Hepatocyte (in vitro differentiated cells): ENCODE data around the gene SCAPER. TPM values are rescaled to one million over a fixed set of nuclear protein-coding genes. Genes with fewer than 3 reads are reported as not detected.

Experiments used
- DNase-seq: peaks from one replicate; pipeline ENCODE4 v3.0.0-alpha.2; 2016; ENCODE audit warnings: low spot score
- H2AFZ ChIP-seq: fragments of 200-600 bp; sonication (generic); 2 replicates; pipeline ENCODE4 v1.6.0; 2016; ENCODE audit warnings: antibody characterized with exemption, mild to moderate bottlenecking
- H3K27ac ChIP-seq: fragments of 200-600 bp; sonication (generic); 2 replicates; pipeline ENCODE4 v1.5.1; 2016; ENCODE audit warnings: mild to moderate bottlenecking
- H3K27me3 ChIP-seq: fragments of 200-600 bp; sonication (generic); 2 replicates; pipeline ENCODE4 v1.6.1; 2016
- H3K36me3 ChIP-seq: fragments of 200-600 bp; sonication (generic); replicated peaks from 2 replicates; pipeline ENCODE4 v1.5.1; 2016; ENCODE audit warnings: low read depth; ENCODE audit not compliant: insufficient read depth
- H3K4me1 ChIP-seq: fragments of 200-600 bp; sonication (generic); 2 replicates; pipeline ENCODE4 v1.5.1; 2016; ENCODE audit warnings: mild to moderate bottlenecking, moderate library complexity; ENCODE audit not compliant: insufficient read depth
- H3K4me2 ChIP-seq: fragments of 200-600 bp; sonication (generic); 2 replicates; pipeline ENCODE4 v1.6.0; 2016
- H3K4me3 ChIP-seq: fragments of 200-600 bp; sonication (generic); 2 replicates; pipeline ENCODE4 v1.5.1; 2016; ENCODE audit warnings: mild to moderate bottlenecking
- H3K79me2 ChIP-seq: fragments of 200-600 bp; sonication (generic); 2 replicates; pipeline ENCODE4 v1.6.0; 2017; ENCODE audit warnings: mild to moderate bottlenecking
- H3K9me2 ChIP-seq: fragments of 200-600 bp; sonication (generic); replicated peaks from 2 replicates; pipeline ENCODE4 v1.6.0; 2017; ENCODE audit warnings: mild to moderate bottlenecking; ENCODE audit not compliant: insufficient read depth
- H3K9me3 ChIP-seq: fragments of 200-600 bp; sonication (generic); 2 replicates; pipeline ENCODE4 v1.5.1; 2016; ENCODE audit warnings: low read depth, mild to moderate bottlenecking
- H4K20me1 ChIP-seq: fragments of 200-600 bp; sonication (generic); 2 replicates; pipeline ENCODE4 v1.6.0; 2016; ENCODE audit warnings: mild to moderate bottlenecking; ENCODE audit not compliant: insufficient read depth, poor library complexity, severe bottlenecking
- CTCF ChIP-seq: fragments of 200-600 bp; sonication (generic); IDR thresholded peaks from 2 replicates; pipeline ENCODE4 v1.5.1; 2016; ENCODE audit warnings: antibody characterized with exemption, mild to moderate bottlenecking; ENCODE audit not compliant: poor library complexity
- EZH2 ChIP-seq: fragments of 200-600 bp; sonication (generic); IDR thresholded peaks from 2 replicates; pipeline ENCODE4 v1.6.1; 2016; ENCODE audit warnings: antibody characterized with exemption, mild to moderate bottlenecking, borderline replicate concordance
- EZH2phosphoT487 ChIP-seq: fragments of 200-600 bp; sonication (generic); IDR thresholded peaks from one replicate; pipeline ENCODE4 v1.6.1; 2018; ENCODE audit warnings: antibody characterized with exemption, mild to moderate bottlenecking, low read depth, moderate library complexity; ENCODE audit not compliant: unreplicated experiment, severe bottlenecking
- WGBS: methylation state at CpG from one replicate; pipeline ENCODE4 v1.1.6; 2016; ENCODE audit warnings: low lambda C conversion rate; ENCODE audit errors: missing lambda C conversion rate; 5-methylcytosine and 5-hydroxymethylcytosine counted together
- polyA plus RNA-seq: library from polyadenylated mRNA; unstranded; fragments of >200 nt; fragmentation: Nextera tagmentation; extraction: Ambion mirVana; gene quantifications from 2 replicates; pipeline ENCODE4 v1.2.1, GENCODE V29; 2016
- total RNA-seq: library from RNA; depleted of rRNA; stranded (reverse); fragments of >200 nt; gene quantifications from 2 replicates; pipeline ENCODE4 v1.2.3, GENCODE V29; 2014

The SCAPER gene
- total and polyA plus RNA-seq, 2 experiments from 2014 or later, result 20.8 to 27.4 TPM

DNA sequence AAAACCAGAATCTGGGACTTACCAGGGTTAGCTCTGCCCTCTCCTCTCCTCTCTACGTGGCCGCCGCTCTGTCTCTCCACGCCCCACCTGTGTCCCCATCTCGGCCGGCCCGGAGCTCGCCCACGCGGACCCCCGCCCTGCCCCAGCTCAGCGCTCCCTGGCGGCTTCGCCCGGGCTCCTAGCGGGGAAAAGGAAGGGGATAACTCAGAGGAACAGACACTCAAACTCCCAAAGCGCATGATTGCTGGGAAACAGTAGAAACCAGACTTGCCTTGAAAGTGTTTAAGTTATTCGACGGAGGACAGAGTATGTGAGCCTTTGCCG is 563.1 kb downstream of the SCAPER start:
- peaks cover 11% of the 10 kb centered on the region for H4K20me1 ChIP-seq
- TF ChIP-seq EZH2, result peak; percentile 94
- no peak for TF ChIP-seq CTCF
- TF ChIP-seq EZH2phosphoT487, result peak; percentile 85
- H3K27ac ChIP-seq, result peak overlapping the region; percentile 92
- WGBS, result 9% methylated on average over 13 of the region's 20 CpGs
- H3K4me2 ChIP-seq, result peak overlapping the region; percentile 97
- peaks cover 54% of the 10 kb centered on the region for H3K4me1 ChIP-seq
- no peaks in the 10 kb centered on the region for H3K36me3 ChIP-seq
- H3K4me3 ChIP-seq, result no peak overlapping the region
- no peaks in the 10 kb centered on the region for H3K9me3 ChIP-seq
- H3K27me3 ChIP-seq, result peaks cover 99% of the 10 kb centered on the region
- H3K9me2 ChIP-seq, result no peaks in the 10 kb centered on the region
- H2AFZ ChIP-seq, result no peak overlapping the region
- no peak for DNase-seq
- peaks cover 36% of the 10 kb centered on the region for H3K79me2 ChIP-seq

DNA sequence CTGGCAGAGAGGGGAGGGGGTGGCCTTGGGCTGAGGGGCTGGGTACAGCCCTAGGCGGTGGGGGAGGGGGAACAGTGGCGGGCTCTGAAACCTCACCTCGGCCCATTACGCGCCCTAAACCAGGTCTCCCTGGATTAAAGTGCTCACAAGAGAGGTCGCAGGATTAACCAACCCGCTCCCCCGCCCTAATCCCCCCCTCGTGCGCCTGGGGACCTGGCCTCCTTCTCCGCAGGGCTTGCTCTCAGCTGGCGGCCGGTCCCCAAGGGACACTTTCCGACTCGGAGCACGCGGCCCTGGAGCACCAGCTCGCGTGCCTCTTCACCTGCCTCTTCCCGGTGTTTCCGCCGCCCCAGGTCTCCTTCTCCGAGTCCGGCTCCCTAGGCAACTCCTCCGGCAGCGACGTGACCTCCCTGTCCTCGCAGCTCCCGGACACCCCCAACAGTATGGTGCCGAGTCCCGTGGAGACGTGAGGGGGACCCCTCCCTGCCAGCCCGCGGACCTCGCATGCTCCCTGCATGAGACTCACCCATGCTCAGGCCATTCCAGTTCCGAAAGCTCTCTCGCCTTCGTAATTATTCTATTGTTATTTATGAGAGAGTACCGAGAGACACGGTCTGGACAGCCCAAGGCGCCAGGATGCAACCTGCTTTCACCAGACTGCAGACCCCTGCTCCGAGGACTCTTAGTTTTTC is 563.6 kb downstream of the SCAPER start:
- Histone ChIP-seq H3K27ac (peak overlapping the region; percentile 92), H3K4me2 (peak overlapping the region; percentile 97), H3K27me3 (peaks cover 99% of the 10 kb centered on the region), H4K20me1 (peaks cover 11% of the 10 kb centered on the region), H3K4me3 (no peak overlapping the region), H3K9me2 (no peaks in the 10 kb centered on the region), H2AFZ (no peak overlapping the region), H3K36me3 (no peaks in the 10 kb centered on the region), H3K9me3 (no peaks in the 10 kb centered on the region), H3K79me2 (peaks cover 36% of the 10 kb centered on the region), H3K4me1 (peaks cover 49% of the 10 kb centered on the region)
- WGBS, result 21% methylated on average over 26 of the region's 42 CpGs
- TF ChIP-seq CTCF (no peak), EZH2 (peak; percentile 93), EZH2phosphoT487 (no peak)
- DNase-seq, result no peak

DNA sequence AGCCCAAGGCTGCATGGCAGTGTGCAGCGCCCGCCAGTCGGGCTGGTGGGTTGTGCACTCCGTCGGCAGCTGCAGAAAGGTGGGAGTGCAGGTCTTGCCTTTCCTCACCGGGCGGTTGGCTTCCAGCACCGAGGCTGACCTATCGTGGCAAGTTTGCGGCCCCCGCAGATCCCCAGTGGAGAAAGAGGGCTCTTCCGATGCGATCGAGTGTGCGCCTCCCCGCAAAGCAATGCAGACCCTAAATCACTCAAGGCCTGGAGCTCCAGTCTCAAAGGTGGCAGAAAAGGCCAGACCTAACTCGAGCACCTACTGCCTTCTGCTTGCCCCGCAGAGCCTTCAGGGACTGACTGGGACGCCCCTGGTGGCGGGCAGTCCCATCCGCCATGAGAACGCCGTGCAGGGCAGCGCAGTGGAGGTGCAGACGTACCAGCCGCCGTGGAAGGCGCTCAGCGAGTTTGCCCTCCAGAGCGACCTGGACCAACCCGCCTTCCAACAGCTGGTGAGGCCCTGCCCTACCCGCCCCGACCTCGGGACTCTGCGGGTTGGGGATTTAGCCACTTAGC is 564.3 kb downstream of the SCAPER start:
- H3K79me2 ChIP-seq, result peaks cover 36% of the 10 kb centered on the region
- H3K4me2 ChIP-seq, result peak overlapping the region; percentile 97
- H4K20me1 ChIP-seq, result peaks cover 11% of the 10 kb centered on the region
- no peak overlapping the region for H2AFZ ChIP-seq
- peaks cover 43% of the 10 kb centered on the region for H3K4me1 ChIP-seq
- no peaks in the 10 kb centered on the region for H3K9me2 ChIP-seq
- H3K9me3 ChIP-seq, result no peaks in the 10 kb centered on the region
- peak; percentile 35 for DNase-seq
- TF ChIP-seq EZH2, result no peak
- TF ChIP-seq CTCF, result peak; percentile 21
- H3K36me3 ChIP-seq, result no peaks in the 10 kb centered on the region
- H3K4me3 ChIP-seq, result peak overlapping the region; percentile 30
- peaks cover 98% of the 10 kb centered on the region for H3K27me3 ChIP-seq
- WGBS, result 6% methylated on average over 32 of the region's 35 CpGs
- no peak overlapping the region for H3K27ac ChIP-seq
